H1 (cell line): Measurements from ENCODE around the gene A2ML1. TPM values are rescaled to one million over a fixed set of nuclear protein-coding genes. Genes with fewer than 3 reads are reported as not detected.

ENCODE experiments used
- CTCF ChIA-PET: fragments of 300-600 bp; sonication (Branson Sonifier 250); formaldehyde crosslinking; loops from one replicate; lab custom pipeline; 2021; ENCODE audit not compliant: partially characterized antibody; lab: Charles Lee
- POLR2A ChIA-PET: fragments of 300-600 bp; sonication (Branson Sonifier 250); formaldehyde crosslinking; loops from one replicate; lab custom pipeline; 2021; ENCODE audit warnings: inconsistent platforms; ENCODE audit not compliant: partially characterized antibody; lab: Charles Lee
- DNase-seq, 2 experiments: peaks; one replicate each; pipeline versions ENCODE4 v3.0.0 to v3.0.0-alpha.2; 2010 to 2022; ENCODE audit warnings: low spot score in 2 of 2, low read depth in 1 of 2, mixed read lengths in 1 of 2
- FAIRE-seq: peaks from 2 replicates; lab custom pipeline; 2011; peaks lifted over from hg19 to GRCh38; lab: Jason Lieb, UNC
- H2AFZ ChIP-seq: 2 replicates; pipeline ENCODE4 v1.8.1; 2012; ENCODE audit warnings: low read length, inconsistent platforms
- H2AK5ac ChIP-seq: 2 replicates; pipeline ENCODE4 v1.6.1; 2013; ENCODE audit warnings: low read depth, low read length
- H2BK120ac ChIP-seq: replicated peaks from 2 replicates; pipeline ENCODE3; 2013; ENCODE audit warnings: low read depth, low read length, inconsistent platforms
- H2BK12ac ChIP-seq: 2 replicates; pipeline ENCODE4 v1.6.1; 2013; ENCODE audit warnings: low read depth, low read length
- H2BK15ac ChIP-seq: 2 replicates; pipeline ENCODE4 v1.6.1; 2013; ENCODE audit warnings: low read length
- H2BK20ac ChIP-seq: 2 replicates; pipeline ENCODE4 v1.6.1; 2013; ENCODE audit warnings: low read length
- H2BK5ac ChIP-seq: 2 replicates; pipeline ENCODE4 v1.6.1; 2013; ENCODE audit warnings: low read depth, low read length
- H3K14ac ChIP-seq: 2 replicates; pipeline ENCODE4 v1.6.1; 2013; ENCODE audit warnings: inconsistent platforms; ENCODE audit not compliant: insufficient read length
- H3K18ac ChIP-seq: 2 replicates; pipeline ENCODE4 v1.6.1; 2013; ENCODE audit warnings: low read length; ENCODE audit errors: extremely low read depth
- H3K23ac ChIP-seq: 2 replicates; pipeline ENCODE4 v1.6.1; 2013; ENCODE audit warnings: inconsistent platforms; ENCODE audit not compliant: insufficient read length
- H3K23me2 ChIP-seq: 2 replicates; pipeline ENCODE4 v1.6.1; 2013; ENCODE audit warnings: low read depth, low read length
- H3K27ac ChIP-seq: 2 replicates; pipeline ENCODE4 v1.6.1; 2011; ENCODE audit warnings: low read depth, low read length, inconsistent platforms
- H3K27me3 ChIP-seq, 4 experiments: replicated peaks in 1 of 4; 1 replicate in 1 of 4; 2 replicates in 3 of 4; pipeline versions ENCODE4 v1.6.1 to v1.8.1; 2011 to 2013; ENCODE audit warnings: low read length in 3 of 4, mild to moderate bottlenecking in 3 of 4, inconsistent platforms in 2 of 4, mixed read lengths in 2 of 4, moderate library complexity in 1 of 4; ENCODE audit not compliant: control insufficient read depth in 3 of 4, insufficient read depth in 3 of 4; ENCODE audit errors: extremely low read depth in 1 of 4
- H3K36me3 ChIP-seq, 4 experiments: 2 replicates each; pipeline versions ENCODE4 v1.6.1 to v1.8.1; 2011 to 2013; ENCODE audit warnings: mild to moderate bottlenecking in 4 of 4, low read length in 3 of 4, moderate library complexity in 2 of 4, control low read depth in 1 of 4, inconsistent platforms in 1 of 4; ENCODE audit not compliant: insufficient read depth in 4 of 4, control insufficient read depth in 2 of 4
- H3K4ac ChIP-seq: replicated peaks from 2 replicates; pipeline ENCODE3; 2013; ENCODE audit warnings: low read length, low read depth, mixed read lengths, inconsistent platforms; ENCODE audit not compliant: insufficient read length
- H3K4me1 ChIP-seq, 4 experiments: replicated peaks in 1 of 4; 1 replicate in 1 of 4; 2 replicates in 3 of 4; pipeline versions ENCODE4 v1.6.1 to v1.8.1; 2011 to 2013; ENCODE audit warnings: low read length in 3 of 4, inconsistent platforms in 2 of 4, mixed read lengths in 1 of 4; ENCODE audit not compliant: insufficient read depth in 4 of 4, control insufficient read depth in 3 of 4
- H3K4me2 ChIP-seq, 2 experiments: 2 replicates each; pipeline versions ENCODE4 v1.6.1 to v1.8.1; 2011 to 2013; ENCODE audit warnings: low read depth in 2 of 2, low read length in 2 of 2, control low read depth in 1 of 2, inconsistent platforms in 1 of 2, mild to moderate bottlenecking in 1 of 2; ENCODE audit not compliant: insufficient read depth in 1 of 2
- H3K4me3 ChIP-seq, 4 experiments: fragments of 200-600, 300-600 bp in 1 of 4; sonication (generic), shearing (Covaris generic), sonication (Bioruptor Twin) in 1 of 4; 2 replicates each; pipeline versions ENCODE4 v1.5.1 to v1.8.1; 2011 to 2016; ENCODE audit warnings: low read length in 4 of 4, low read depth in 3 of 4, control low read depth in 2 of 4, inconsistent platforms in 2 of 4, mild to moderate bottlenecking in 2 of 4, mixed read lengths in 1 of 4, moderate library complexity in 1 of 4; ENCODE audit not compliant: insufficient read depth in 2 of 4; ENCODE audit errors: extremely low read depth in 1 of 4
- H3K56ac ChIP-seq: replicated peaks from 2 replicates; pipeline ENCODE3; 2013; ENCODE audit warnings: low read depth, mild to moderate bottlenecking, mixed read lengths, low read length, inconsistent platforms; ENCODE audit not compliant: insufficient read length
- H3K79me1 ChIP-seq: 2 replicates; pipeline ENCODE4 v1.6.1; 2013; ENCODE audit warnings: low read depth, low read length, control low read depth
- H3K79me2 ChIP-seq, 2 experiments: 2 replicates each; pipeline versions ENCODE4 v1.6.1 to v1.8.1; 2012 to 2013; ENCODE audit warnings: low read length in 2 of 2, mild to moderate bottlenecking in 2 of 2, inconsistent platforms in 1 of 2; ENCODE audit not compliant: insufficient read depth in 2 of 2, control insufficient read depth in 1 of 2
- H3K9ac ChIP-seq, 4 experiments: replicated peaks in 1 of 4; 1 replicate in 1 of 4; 2 replicates in 3 of 4; pipeline versions ENCODE4 v1.6.1 to v1.8.1; 2011 to 2013; ENCODE audit warnings: low read depth in 3 of 4, low read length in 3 of 4, control low read depth in 2 of 4, mild to moderate bottlenecking in 2 of 4, moderate library complexity in 2 of 4, inconsistent platforms in 1 of 4; ENCODE audit errors: extremely low read depth in 1 of 4
- H3K9me3 ChIP-seq, 2 experiments: 2 replicates each; pipeline versions ENCODE4 v1.6.1 to v1.8.1; 2012 to 2013; ENCODE audit warnings: mild to moderate bottlenecking in 2 of 2, moderate library complexity in 2 of 2, control low read depth in 1 of 2, inconsistent platforms in 1 of 2, low read depth in 1 of 2, low read length in 1 of 2, mixed read lengths in 1 of 2; ENCODE audit not compliant: insufficient read depth in 2 of 2
- H4K20me1 ChIP-seq, 2 experiments: replicated peaks in 1 of 2; 2 replicates each; pipeline versions ENCODE3 to v1.8.1; 2011 to 2013; ENCODE audit warnings: inconsistent platforms in 2 of 2, low read length in 2 of 2, mild to moderate bottlenecking in 1 of 2; ENCODE audit not compliant: insufficient read depth in 2 of 2, control insufficient read depth in 1 of 2
- H4K5ac ChIP-seq: 2 replicates; pipeline ENCODE4 v1.6.1; 2013; ENCODE audit warnings: low read length, low read depth, mixed read lengths, inconsistent platforms; ENCODE audit not compliant: insufficient read length
- H4K8ac ChIP-seq: 2 replicates; pipeline ENCODE4 v1.8.0; 2013; ENCODE audit warnings: mild to moderate bottlenecking, moderate library complexity, low read length, inconsistent platforms; ENCODE audit not compliant: insufficient read depth; ENCODE audit errors: extremely low read depth
- H4K91ac ChIP-seq: replicated peaks from 2 replicates; pipeline ENCODE3; 2013; ENCODE audit warnings: low read length, mixed read lengths, inconsistent platforms; ENCODE audit not compliant: insufficient read length
- CHD2 ChIP-seq: IDR thresholded peaks from 2 replicates; pipeline ENCODE4 v1.6.1; 2012; ENCODE audit warnings: low read length, improper control_type of control experiment
- FOSL1 ChIP-seq: IDR thresholded peaks from 2 replicates; pipeline ENCODE4 v1.6.1; 2011; ENCODE audit warnings: mild to moderate bottlenecking, low read depth, low read length, moderate library complexity; ENCODE audit not compliant: insufficient read depth
- HDAC2 ChIP-seq, 2 experiments: fragments of 300-600 bp in 1 of 2; sonication (generic) in 1 of 2; IDR thresholded peaks; 2 replicates each; pipeline ENCODE4 v1.6.1; 2011 to 2012; ENCODE audit warnings: low read depth in 2 of 2, low read length in 2 of 2, mild to moderate bottlenecking in 2 of 2, moderate library complexity in 2 of 2, borderline replicate concordance in 1 of 2, inconsistent platforms in 1 of 2
- WGBS, 2 experiments: shearing (Covaris generic) in 1 of 2; methylation state at CpG; one replicate each; pipeline versions ENCODE4 v1.1.6 to v1.1.7; 2013 to 2015; ENCODE audit warnings: low lambda C conversion rate in 2 of 2, mixed read lengths in 2 of 2, inconsistent platforms in 1 of 2, low coverage in 1 of 2, missing lambda C conversion rate in 1 of 2; ENCODE audit not compliant: insufficient replicate concordance in 2 of 2, insufficient coverage in 1 of 2, insufficient read length in 1 of 2; ENCODE audit errors: extremely low coverage in 1 of 2, missing lambda C conversion rate in 1 of 2; 5-methylcytosine and 5-hydroxymethylcytosine counted together
- polyA plus RNA-seq, 7 experiments: library from polyadenylated mRNA; depleted of rRNA in 3 of 7; stranded (reverse) in 5 of 7; unstranded in 2 of 7; fragments of >200 nt in 5 of 7; fragments of 200-250 nt in 2 of 7; gene quantifications; 1 replicate in 5 of 7; 2 replicates in 1 of 7; 4 replicates in 1 of 7; pipeline versions ENCODE4 v1.2.1 to v1.2.3, GENCODE V29; 2011 to 2013; ENCODE audit warnings: missing spikeins in 2 of 7, mixed read lengths in 2 of 7
- total RNA-seq: library from RNA; stranded (reverse); fragmentation: NEBNext Ultra II Directional; extraction: Animal tissue kit (Norgen Biotek cat#: 25700); gene quantifications from 2 replicates; pipeline ENCODE4 v1.2.1, GENCODE V29; 2021

The A2ML1 gene
- total and polyA plus RNA-seq, 2 of the 8 experiments (the other 6 are each of a cell fraction or from before 2014, with no cell fraction given) = 10.2 to 10.3 TPM

GRCh38 chr12:8834230-8834629 lies 11.8 kb downstream of the A2ML1 start:
- no peak overlapping the region for H2BK15ac ChIP-seq
- peak overlapping the region; percentile 68; the same call in 1 of the 2 replicates for H2BK5ac ChIP-seq
- ChIA-PET POLR2A (interaction anchor here (0.9 to 1.5 kb wide), 3 partner anchors 12 to 91 kb away, joined by 3 read pairs; partner anchors contain the start of gene A2ML1), CTCF (interaction anchor here (1.0 to 8.2 kb wide), 4 partner anchors 10 to 27 kb away, joined by 3 to 43 read pairs (median 8); no protein-coding TSS in a partner anchor)
- peak overlapping the region; percentile 83; the same call in 1 of the 2 replicates for H2BK20ac ChIP-seq
- peak overlapping the region; percentile 48 for H4K5ac ChIP-seq
- H3K4me2 ChIP-seq = peak overlapping the region; percentile 3 to 18; a peak in 1 of 4 replicates
- no peak for TF ChIP-seq CHD2
- no peak for TF ChIP-seq FOSL1
- 0 out of 4 replicates have a peak, but pooled peaks of 1 of the 2 experiments have one; percentile 33 for TF ChIP-seq HDAC2 (IDR thresholded peaks at IDR 0.05; ENCODE audit: borderline replicate concordance in 1 of 2, low read depth in 2 of 2, low read length in 2 of 2)
- no peaks in the 10 kb centered on the region for H3K27me3 ChIP-seq
- peak overlapping the region; percentile 92 for H4K91ac ChIP-seq
- no peak overlapping the region for H3K27ac ChIP-seq
- H2AK5ac ChIP-seq = no peak overlapping the region
- H3K23ac ChIP-seq = no peak overlapping the region
- no peaks in the 10 kb centered on the region for H4K20me1 ChIP-seq
- H2AFZ ChIP-seq = no peak overlapping the region
- no peak for DNase-seq
- H3K4me3 ChIP-seq = no peak overlapping the region; a peak in 1 of 8 replicates
- H3K79me1 ChIP-seq = no peaks in the 10 kb centered on the region
- no peaks in the 10 kb centered on the region for H3K79me2 ChIP-seq
- H3K9ac ChIP-seq = no peak overlapping the region
- H2BK12ac ChIP-seq = no peak overlapping the region
- H3K23me2 ChIP-seq = no peaks in the 10 kb centered on the region
- no peak overlapping the region; the same call in 1 of the 2 replicates for H3K18ac ChIP-seq
- WGBS, 2 experiments = 29% methylated on average over 1 of the region's 1 CpG; no CpG with 5 or more reads in 1 of the 2 experiments
- FAIRE-seq = no peak
- H3K4me1 ChIP-seq = peaks cover 4 to 17% (median 12%) of the 10 kb centered on the region in 4 experiments; a peak in 5 of 7 replicates
- no peak overlapping the region for H3K4ac ChIP-seq
- H4K8ac ChIP-seq = no peak overlapping the region
- no peaks in the 10 kb centered on the region for H3K36me3 ChIP-seq
- no peak overlapping the region for H2BK120ac ChIP-seq
- H3K14ac ChIP-seq = no peak overlapping the region
- no peak overlapping the region for H3K56ac ChIP-seq
- no peaks in the 10 kb centered on the region for H3K9me3 ChIP-seq
